HG03196 (cell line): ENCODE data around the gene CDC16.

Experiments
- ATAC-seq: cut with Tn5 transposase; IDR thresholded peaks from one replicate; pipeline ENCODE4 v1.9.1; 2021; ENCODE audit not compliant: unreplicated experiment

The CDC16 gene

DNA sequence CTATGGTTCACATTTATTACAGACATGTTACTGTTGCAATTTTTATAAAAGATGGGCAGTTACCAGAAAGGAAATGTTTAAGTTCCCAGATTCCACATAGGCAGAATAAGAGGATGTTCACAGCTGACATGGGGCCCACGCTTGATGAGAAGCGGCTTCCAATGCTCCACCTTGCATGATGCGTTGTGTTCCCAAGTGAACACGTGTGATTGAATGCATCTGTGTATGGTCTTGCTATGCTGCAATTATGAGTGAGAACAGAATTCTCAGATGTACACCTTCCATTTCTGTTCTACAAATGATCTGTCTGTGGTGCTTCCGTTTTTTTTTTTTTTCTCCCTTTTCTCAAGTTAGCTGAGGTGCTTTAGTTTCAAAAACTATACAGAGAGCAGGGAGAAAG is 62.2 kb downstream of the CDC16 start:
- no peak for ATAC-seq

DNA sequence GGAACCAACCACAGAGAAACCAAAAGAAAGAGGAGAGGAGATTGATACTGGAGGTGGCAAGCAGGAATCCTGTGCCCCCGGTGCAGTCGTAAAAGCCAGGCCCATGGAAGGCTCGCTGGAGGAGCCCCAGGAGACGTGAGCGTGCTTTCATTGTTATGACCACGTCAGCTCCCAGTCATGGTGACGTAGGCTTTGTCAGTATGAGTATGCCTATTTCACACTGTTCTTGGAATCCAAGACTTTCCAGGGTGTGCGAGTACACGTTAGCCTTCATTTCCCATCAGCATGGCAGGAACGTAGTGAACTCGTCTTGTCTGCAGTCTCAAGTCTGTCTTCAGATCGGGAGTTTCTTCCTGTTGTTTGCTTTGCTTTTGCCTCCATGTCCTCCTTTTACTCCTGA is 64.2 kb downstream of the CDC16 start:
- no peak for ATAC-seq

DNA sequence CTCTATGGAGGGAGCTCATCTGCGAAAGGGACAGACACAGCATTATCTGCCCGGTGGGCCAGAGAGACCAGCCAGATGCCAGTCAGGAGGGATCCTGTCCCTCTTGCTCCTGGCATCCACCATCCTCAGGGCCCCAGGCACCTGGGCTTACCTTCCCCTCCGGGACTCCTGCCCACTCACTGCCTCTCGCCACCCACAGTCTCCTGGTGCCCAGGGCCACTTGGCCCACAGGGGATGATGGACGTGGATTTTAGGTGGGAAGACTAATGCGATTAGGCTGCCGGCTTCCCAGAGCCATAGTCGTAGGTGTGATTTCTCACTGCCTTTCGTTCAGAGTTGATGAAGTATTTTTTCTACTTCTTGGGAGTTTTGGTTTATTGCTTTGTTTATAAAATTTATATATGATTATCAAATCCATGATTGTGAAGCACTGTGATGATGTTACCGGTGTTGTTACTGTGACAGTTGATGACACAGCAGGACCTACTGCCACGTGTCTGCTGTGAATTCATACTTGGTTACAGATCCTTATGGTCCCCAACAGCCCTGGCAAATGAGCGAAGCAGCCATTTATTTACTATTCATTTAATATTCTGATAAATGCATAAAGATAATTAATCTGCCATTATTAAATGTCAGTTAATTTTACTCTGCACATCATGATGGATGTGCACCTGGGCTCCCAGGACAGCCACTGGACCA is 65.1 kb downstream of the CDC16 start:
- no peak for ATAC-seq

DNA sequence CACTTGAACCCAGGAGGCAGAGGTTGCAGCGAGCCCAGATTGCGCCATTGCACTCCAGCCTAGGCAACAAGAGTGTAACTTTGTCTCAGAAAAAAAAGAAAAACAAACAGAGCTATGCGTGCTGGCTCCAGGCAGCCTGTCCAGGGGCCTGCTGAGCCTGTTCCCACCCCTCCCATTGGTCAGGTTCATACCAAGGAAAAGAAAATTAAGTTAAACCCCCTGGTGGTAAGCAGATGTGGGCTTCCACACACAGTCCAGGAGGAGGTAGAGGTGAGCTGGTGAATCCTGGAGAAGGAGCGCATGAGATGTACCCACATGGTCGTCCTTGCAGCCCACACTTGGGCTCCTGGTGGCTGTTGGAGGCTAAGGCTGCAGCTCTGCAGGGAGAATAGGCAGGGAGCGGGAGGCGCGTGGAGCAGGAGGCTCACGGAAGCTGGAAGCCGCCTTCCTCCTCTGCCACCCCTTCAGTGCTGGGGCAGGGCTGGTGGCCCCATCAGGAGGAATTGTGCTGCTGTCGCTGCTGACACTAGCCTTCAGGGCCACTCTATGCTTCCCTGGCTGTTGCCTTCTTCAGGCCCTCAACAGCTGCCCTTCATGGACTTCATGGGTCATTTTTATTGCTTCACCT is 69.1 kb downstream of the CDC16 start:
- no peak for ATAC-seq

DNA sequence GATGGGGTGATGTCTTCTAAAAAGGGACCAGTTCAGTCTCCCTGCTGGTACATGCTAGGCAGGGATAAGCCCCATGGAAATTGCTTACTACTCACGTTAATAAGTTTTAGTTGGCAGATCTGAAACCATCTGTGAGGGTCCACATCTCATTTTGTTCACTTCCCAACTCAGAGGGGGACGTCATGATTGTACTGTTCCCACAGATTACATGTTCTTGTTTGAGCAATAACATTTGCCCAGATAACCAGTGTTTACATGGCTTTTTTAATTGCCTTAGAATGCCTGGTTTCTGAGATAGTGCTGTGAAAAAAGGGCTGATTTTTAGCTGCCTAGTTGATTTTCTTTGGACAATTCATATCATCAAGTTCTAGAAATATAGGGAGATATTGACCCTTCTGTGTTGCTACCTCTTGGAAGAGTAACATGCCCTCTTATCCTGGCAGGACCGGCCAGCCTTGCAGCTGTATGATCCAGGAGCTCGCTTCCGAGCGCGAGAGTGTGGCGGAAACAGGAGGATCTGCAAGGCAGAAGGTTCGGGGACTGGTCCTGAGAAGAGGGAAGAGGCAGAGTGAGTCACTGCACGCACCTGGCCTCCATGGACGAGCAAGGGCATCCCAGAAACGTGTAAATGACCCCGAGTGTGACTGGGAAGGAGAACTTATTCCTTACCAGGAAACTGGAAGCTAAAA is 69.8 kb downstream of the CDC16 start:
- ATAC-seq: no peak

DNA sequence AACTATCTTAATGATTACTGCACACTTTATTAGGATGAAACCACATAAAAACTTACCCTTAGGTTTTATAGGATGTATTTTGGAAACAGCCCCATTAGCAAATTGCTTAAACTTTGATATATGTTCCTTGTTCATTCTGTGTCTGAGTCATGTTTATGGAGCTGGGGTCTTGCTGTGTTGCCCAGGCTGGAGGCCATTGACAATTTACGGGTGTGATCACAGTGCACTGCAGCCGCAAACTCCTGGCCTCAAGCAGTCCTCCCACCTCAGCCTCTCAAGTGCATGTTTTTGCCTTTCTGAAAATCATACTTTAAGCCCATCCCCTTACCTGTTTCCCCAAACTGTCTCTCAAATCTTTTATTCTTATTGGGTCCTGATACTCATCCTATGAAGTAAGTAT is 74.4 kb downstream of the CDC16 start:
- no peak for ATAC-seq

DNA sequence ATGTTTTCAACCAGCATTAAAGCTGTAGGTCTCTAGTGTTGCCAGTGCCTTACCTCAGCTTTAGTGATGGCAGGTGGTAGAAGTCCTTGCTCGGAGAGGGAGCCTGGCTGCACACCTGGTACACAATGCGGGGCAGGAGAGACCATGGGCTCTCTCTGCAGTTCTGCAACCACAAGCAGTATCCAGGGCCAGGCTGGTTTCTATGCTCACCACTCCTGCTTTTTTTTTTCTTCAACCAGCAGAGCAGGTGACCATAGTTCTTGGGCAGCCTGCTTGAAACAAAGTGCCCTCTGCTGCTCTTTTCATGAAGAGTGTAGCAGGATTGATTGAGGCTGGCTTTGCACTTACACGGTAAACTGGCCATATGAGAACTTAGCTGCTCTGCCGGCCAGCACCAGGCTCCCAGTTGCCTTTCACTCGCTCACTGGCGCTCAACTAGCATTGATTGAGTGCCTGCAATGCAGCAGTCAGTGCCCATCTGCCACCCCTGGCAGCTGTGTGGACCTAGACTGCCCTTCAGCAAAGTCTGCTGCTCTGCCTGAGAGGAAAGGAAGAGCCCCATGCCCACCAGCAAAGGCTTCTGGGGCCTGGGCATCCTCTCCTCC is 75.2 kb downstream of the CDC16 start:
- ATAC-seq: no peak

DNA sequence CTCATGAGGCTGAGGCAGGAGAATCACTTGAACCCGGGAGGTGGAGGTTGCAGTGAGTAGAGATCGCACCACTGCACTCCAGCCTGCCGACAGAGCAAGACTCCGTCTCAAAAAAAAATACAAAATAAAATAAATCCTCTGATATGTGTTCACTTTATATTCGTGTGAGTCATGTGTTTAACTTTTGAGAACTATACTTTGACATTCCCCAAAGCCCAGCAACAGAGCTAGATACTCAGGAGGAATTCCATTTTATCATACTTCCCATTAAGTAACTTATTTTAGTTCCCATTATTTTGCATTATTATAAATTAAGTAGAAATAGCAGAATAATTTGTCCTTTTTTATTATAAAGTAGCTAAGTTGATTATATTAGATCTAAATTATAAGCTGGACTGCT is 76.3 kb downstream of the CDC16 start:
- ATAC-seq: no peak

DNA sequence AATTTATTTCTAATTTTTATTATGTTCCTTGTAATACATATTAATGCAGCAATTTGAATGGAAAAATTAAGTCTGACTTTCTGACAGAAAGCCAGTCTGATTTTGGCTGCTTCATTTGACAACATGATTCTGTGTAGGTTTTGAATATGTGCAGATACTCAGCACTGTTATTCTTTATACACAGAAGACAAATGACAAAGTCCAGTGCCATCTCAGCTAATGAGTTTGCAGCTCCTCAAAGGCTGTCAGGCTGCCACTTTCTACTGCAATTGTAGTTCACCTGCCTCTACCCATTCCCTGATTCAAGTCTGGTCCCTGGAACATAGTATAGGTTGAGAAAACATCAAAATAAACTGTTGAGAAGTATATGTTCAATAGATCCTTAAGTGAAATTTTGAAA is 76.7 kb downstream of the CDC16 start:
- ATAC-seq: no peak

DNA sequence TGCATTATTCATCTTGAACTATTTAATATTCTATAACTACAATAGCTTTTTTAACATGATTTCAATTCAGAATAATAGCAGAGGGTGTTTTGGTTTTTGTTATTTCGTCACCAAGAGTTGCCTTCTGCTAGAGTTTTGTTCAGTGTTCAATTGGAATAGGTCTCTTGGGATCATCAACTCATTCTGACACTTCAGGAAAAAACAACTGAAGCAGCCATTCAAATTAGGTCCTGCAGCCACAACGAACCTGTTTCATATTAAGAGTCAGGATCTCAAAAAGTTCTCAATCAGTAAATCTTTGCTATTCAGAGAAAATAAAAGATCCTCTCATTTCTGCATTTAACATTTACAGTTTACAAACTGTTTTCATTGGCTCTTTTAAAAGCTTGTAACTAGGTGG is 77.2 kb downstream of the CDC16 start:
- ATAC-seq: no peak

DNA sequence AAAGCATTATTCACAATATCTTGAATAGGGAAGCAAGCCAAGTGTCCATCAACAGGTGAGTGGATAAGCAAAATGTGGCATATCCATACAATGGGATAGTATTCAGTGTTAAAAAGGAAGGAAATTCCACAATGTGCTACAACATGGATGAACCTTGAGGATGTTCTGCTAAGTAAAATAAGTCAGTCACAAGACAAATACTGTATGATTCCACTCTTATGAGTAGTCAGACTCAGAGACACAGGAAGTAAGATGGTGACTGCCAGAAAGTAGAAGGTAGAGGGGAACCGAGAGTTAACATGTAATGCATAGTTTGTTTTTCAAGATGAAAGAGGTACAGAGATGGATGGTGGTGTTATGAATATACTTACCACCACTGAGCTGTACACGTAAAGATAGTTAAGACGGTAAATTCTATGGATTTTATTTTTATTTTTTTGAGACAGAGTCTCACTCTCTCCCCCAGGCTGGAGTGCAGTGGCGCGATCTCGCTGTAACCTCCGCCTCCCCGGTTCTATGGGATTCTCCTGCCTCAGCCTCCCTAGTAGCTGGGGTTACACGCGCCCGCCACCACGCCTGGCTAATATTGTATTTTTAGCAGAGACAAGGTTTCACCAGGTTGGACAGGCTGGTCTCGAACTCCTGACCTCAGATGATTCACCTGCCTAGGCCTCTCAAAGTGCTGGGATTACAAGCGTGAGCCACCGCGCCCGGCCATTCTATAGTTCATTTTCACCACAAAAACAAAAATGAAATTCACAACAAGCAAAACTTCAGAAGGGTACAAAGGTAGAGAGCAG is 78.6 kb downstream of the CDC16 start:
- ATAC-seq: no peak

DNA sequence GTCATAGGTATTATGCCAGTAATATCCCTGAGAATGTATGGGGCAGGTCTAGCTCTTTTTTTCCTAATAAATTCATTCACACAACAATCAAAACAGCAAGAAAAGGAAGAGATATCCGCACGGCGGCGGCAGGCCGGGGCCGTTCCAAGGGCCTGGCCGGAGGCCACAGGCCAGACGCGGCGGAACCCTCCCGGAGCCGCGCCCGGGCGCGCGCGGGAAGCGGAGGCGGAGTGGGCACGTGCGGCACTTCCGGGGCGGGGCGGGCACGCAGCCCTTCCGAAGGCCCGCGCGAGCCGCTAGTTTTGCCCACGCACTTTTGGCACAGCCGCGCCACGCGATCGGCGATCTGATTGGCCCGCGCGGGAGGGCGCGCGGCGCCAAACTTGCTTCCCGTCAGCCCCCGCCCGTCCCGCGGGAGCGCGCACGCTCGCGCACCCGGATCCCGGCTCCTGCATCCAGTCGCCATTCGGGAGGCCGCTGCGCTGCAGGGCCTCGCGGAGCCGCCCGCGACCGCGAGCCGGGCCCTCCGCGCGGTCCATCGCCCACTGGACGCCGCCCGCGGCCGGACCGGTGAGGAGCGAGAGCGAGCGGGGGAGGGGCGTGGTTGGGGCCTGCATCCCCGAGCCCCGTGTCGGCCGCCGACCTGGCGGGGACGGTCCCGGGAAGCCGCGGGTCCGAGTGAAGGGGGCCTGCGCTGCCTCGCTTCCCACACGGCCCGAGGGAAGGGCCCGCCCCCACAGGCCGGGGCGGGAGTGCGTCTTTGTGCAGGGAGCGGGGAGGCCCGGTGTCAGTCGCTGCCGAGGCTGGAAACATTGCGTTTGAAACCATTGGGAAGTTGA is 79.6 kb downstream of the CDC16 start, which contains the start of gene CHAMP1:
CHAMP1 (plus strand) TSS at position 430 of the 839 bp plus-strand sequence. CDS start 9,340 bp downstream, outside the sequence.
- peak; percentile 79 for ATAC-seq

DNA sequence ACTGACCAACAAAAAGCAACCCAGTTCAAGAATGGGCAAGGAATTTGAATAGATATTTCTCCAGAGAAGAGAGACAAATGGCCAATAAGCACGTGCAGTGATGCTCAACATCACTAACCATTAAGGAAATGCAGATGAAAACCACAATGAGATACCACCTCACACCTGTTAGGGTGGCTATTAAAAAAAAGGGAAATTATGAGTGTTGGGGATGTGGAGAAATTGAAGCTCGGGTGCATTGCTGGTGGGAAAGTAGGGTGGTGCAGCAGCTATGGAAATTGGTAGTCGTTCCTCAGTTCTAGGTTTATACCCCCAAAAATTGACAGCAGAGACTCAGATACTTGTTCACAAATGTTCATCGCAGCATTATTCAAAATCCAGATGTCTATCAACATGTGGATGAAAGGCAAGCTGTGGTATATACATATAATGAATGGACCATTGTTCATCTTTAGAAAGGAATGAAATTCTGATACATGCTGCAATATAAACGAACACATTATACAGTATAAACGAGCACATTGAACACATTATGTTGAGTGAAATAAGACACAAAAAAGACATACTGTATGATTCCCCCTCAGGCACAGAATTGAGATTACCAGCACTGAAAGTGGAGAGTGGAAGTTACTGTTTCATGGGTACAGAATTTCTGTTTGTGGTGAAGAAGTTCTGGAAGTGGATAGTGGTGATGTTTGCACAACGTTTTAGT is 80.5 kb downstream of the CDC16 start:
- no peak for ATAC-seq

DNA sequence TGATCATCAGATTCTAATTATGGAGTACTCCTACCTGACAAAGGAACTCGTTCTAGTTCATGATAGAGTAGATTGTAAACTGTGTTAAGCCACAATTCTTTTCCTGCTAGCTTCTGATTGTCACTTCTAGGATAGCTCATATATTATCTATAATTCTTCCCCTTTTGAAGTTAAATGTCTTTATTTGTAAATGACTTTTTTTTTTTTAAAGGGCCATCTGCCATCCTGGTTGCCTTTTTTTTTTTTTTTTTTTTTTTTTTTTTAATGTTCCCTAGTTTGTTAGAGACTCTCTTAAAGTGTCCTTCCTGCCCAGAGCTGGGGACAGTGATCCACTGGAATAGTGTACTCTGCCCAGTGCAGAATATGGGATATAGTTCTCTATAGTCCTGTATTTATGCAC is 83.9 kb downstream of the CDC16 start:
- ATAC-seq: no peak

DNA sequence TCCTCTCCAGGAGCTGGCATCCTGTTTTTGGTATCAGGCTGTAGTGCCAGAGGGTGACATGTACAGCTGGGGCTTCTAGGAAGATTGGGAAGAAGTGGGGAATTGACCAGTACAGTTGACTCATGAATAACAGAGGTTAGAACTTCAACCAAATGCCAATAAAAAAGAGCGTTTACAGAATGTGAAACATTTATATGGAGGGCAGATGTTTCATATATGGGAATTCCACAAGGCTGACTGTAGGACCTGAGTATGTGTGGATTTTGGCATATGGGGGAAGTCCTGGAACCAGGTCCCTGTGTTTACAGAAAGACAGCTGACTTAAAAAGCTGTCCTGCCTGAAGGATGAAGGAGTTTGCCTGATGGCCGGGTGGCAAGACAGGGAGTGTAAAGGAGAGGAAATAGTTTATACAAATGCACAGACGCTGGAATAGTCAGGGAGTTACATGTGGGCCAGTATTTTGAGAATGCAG is 84.8 kb downstream of the CDC16 start:
- no peak for ATAC-seq

DNA sequence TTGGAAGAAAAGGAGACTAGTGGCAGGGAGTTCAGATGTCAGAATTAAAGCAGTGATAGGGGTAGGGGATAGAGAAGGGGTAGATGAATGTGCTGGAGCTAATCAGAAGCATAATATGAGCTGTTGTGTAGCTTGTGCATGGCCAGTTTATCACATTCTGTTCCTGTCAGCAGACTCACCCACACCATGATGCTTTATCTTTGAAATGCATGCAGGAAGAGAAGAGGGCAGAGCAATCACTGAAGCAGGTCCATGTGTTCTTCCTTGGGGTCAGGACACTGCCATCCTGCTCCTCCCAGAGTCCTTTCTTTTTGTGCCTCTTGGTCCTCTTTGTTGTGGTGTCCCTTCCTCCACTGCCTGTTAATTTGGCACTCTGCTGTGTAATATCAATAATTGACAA is 85.4 kb downstream of the CDC16 start:
- ATAC-seq: no peak

DNA sequence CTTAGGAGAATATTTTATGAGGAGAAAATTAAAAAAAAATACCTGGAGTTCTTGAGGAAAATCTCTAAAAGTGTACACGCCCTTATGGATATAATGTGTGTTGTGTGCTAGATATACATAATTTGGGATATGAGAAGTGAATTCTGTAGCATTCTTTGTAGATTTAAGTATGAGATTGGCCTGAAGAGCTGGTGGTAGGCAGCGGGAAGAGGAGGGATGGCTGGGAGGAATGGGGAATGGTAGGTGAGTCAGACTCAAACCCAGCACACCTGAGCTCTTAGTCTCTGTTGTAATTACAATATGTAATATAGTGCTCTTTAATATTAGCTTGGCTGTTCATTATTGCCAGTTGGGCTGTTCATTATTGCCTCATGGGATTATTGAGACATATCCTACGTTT is 86.6 kb downstream of the CDC16 start:
- ATAC-seq: no peak
